RPMI7951 (cell line): ENCODE results near the gene CCDC107. TPM values are rescaled to one million over a fixed set of nuclear protein-coding genes. Genes with fewer than 3 reads are reported as not detected.

Experiments used
- DNase-seq: peaks from one replicate; pipeline ENCODE4 v3.0.0-alpha.2; 2012; ENCODE audit warnings: low read depth
- total RNA-seq: library from RNA; depleted of rRNA; stranded (reverse); fragments of >200 nt; shearing (Covaris generic); gene quantifications from 2 replicates; pipeline ENCODE4 v1.2.3, GENCODE V29; 2014

CCDC107 gene
- total RNA-seq, 1 experiment from 2014 or later = 18.1 TPM

DNA sequence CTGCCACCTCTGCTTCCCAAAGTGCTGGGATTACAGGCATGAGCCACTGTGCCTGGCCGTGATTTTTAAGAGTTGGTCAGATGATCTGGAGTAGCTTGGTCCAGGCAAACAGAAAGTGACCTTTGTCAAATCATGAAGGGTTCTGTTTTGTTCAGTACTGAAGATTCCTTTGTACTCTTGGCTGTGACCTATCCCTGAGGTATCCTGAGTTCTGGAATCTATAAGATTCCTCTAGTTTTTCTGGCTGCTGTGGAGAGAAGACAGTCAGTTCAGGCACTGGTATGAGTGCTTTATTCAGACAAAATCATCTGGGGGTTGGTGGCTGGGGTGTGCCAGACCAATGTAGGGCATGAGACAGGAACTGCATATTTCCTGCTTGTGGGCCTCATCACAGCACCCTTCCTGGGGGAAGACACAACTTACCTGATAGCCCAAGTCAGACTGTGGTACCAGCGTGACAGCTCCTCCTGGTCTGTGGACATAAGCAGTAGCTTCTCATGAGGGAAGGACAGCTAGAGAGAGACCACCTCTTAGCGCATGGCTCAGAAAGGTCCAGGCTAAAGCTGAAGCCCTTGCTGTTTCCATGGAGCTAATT, 3.8 kb downstream of the CCDC107 start:
- DNase-seq = no peak

DNA sequence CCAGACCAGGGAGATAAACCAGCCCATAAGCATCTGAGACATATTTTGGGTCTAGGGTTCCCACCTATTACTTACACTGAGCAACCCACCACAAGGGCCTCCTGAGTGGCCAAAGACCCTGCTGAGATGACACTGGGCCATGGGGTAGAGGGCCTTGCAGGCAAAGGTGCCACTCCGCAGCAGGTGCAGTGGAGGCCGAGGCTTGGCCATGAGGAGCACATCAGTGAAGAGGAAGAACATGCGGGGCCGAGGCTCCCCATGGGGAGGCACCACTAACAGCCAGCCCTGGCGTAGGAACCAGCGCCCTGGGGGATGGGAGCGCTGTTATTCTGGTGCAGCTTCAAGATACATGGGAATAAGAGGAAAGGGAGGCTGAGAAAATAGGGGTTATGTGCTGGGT, 4.3 kb downstream of the CCDC107 start:
- no peak for DNase-seq

GRCh38 chr9:35664531-35665470, 6.7 kb downstream of the CCDC107 start, which contains the start of gene ARHGEF39:
TSS of gene ARHGEF39 (minus strand) at chr9:35665195. CDS start at chr9:35665169, 26 bp downstream.
- DNase-seq = peak; percentile 82

GRCh38 chr9:35665471-35665818, 7.4 kb downstream of the CCDC107 start:
- no peak for DNase-seq

DNA sequence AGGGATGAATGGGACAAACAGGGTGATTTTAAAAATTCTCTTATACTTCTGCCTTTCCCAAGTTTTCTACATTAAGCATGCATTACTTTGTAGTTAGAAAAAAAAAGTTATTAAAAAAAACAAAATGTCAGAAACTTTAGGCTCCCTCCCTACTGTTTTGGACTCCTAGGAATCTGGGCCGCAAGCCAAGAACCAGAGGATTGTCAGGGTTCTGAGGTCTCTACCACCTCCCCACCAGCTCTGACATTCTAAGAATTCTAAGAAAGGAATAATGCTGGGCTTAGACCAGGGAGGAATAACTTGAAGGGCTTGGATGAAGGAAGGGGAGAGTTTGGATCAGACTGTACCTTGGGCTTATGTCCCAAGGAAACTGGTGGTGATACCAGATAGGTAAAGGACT, 8.0 kb downstream of the CCDC107 start:
- DNase-seq = no peak

DNA sequence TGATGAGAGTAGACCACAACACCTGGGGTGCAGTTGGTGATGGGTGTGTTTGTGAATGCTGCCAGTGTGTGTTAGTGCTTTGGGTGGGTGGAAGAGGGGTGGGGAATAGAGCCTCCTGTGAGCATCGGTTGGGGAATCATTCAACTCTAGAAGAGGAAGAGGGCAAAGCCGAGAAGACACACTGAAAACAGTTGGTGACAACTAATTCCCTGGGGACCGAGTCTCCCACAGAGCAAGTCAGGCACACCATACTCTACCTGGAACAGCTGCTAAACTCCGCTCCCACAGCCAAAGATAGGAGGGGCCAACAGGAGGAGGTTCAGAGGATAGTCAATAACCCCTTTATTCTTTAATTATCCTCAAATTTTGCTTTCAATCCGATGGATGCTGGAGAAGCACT, 8.5 kb downstream of the CCDC107 start:
- DNase-seq = no peak

- DNase-seq = no peak
These were observed 9.8 kb downstream of the CCDC107 start for GRCh38 chr9:35667939-35668338.

- peak; percentile 74 for DNase-seq
These were observed 11.4 kb downstream of the CCDC107 start for GRCh38 chr9:35669331-35670145.

DNA sequence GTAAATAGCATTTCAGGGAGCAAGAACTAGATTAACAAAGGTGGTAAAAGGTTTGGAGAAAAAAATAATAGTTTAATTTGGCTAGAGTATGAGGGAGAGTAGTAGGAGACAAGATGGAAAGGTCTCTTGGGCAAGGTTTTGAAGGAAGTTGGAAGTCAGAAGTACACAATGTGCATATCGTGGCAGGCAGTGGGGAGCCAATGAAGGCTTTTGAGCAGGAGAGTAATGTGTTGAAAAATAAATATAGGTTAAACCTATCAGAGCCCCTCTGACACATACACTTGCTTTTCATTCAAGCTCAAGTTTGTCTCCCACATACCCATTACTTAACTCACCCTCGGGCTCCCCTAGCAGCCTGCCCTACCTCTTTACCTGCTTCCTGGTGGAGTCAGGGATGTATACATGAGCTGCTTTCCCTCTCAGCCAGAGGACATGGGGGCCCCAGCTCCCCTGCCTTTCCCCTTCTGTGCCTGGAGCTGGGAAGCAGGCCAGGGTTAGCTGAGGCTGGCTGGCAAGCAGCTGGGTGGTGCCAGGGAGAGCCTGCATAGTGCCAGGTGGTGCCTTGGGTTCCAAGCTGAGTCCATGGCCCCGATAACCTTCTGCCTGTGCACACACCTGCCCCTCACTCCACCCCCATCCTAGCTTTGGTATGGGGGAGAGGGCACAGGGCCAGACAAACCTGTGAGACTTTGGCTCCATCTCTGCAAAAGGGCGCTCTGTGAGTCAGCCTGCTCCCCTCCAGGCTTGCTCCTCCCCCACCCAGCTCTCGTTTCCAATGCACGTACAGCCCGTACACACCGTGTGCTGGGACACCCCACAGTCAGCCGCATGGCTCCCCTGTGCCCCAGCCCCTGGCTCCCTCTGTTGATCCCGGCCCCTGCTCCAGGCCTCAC, 15.3 kb downstream of the CCDC107 start, which contains the start of gene CA9:
TSS of gene CA9 (plus strand) at position 797 of the 893 bp plus-strand sequence. CDS start at position 829, 32 bp downstream.
- DNase-seq = peak; percentile 61

DNA sequence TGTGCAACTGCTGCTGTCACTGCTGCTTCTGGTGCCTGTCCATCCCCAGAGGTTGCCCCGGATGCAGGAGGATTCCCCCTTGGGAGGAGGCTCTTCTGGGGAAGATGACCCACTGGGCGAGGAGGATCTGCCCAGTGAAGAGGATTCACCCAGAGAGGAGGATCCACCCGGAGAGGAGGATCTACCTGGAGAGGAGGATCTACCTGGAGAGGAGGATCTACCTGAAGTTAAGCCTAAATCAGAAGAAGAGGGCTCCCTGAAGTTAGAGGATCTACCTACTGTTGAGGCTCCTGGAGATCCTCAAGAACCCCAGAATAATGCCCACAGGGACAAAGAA, 15.9 kb downstream of the CCDC107 start:
- DNase-seq = no peak

GRCh38 chr9:35675204-35675603, 17.1 kb downstream of the CCDC107 start:
- DNase-seq = no peak

DNA sequence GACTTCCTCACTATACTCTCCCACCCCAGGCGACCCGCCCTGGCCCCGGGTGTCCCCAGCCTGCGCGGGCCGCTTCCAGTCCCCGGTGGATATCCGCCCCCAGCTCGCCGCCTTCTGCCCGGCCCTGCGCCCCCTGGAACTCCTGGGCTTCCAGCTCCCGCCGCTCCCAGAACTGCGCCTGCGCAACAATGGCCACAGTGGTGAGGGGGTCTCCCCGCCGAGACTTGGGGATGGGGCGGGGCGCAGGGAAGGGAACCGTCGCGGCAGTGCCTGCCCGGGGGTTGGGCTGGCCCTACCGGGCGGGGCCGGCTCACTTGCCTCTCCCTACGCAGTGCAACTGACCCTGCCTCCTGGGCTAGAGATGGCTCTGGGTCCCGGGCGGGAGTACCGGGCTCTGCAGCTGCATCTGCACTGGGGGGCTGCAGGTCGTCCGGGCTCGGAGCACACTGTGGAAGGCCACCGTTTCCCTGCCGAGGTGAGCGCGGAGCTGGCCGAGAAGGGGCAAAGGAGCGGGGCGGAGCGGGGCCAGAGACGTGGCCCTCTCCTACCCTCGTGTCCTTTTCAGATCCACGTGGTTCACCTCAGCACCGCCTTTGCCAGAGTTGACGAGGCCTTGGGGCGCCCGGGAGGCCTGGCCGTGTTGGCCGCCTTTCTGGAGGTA, 17.8 kb downstream of the CCDC107 start:
- DNase-seq = no peak

GRCh38 chr9:35679091-35679490, 21.0 kb downstream of the CCDC107 start:
- DNase-seq = no peak

GRCh38 chr9:35679766-35680330, 21.8 kb downstream of the CCDC107 start:
- no peak for DNase-seq

DNA sequence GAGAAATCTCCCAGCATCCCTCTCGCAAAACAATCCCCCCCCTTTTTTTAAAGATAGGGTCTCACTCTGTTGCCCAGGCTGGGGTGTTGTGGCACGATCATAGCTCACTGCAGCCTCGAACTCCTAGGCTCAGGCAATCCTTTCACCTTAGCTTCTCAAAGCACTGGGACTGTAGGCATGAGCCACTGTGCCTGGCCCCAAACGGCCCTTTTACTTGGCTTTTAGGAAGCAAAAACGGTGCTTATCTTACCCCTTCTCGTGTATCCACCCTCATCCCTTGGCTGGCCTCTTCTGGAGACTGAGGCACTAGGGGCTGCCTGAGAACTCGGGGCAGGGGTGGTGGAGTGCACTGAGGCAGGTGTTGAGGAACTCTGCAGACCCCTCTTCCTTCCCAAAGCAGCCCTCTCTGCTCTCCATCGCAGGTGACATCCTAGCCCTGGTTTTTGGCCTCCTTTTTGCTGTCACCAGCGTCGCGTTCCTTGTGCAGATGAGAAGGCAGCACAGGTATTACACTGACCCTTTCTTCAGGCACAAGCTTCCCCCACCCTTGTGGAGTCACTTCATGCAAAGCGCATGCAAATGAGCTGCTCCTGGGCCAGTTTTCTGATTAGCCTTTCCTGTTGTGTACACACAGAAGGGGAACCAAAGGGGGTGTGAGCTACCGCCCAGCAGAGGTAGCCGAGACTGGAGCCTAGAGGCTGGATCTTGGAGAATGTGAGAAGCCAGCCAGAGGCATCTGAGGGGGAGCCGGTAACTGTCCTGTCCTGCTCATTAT, 22.4 kb downstream of the CCDC107 start:
- DNase-seq = no peak

DNA sequence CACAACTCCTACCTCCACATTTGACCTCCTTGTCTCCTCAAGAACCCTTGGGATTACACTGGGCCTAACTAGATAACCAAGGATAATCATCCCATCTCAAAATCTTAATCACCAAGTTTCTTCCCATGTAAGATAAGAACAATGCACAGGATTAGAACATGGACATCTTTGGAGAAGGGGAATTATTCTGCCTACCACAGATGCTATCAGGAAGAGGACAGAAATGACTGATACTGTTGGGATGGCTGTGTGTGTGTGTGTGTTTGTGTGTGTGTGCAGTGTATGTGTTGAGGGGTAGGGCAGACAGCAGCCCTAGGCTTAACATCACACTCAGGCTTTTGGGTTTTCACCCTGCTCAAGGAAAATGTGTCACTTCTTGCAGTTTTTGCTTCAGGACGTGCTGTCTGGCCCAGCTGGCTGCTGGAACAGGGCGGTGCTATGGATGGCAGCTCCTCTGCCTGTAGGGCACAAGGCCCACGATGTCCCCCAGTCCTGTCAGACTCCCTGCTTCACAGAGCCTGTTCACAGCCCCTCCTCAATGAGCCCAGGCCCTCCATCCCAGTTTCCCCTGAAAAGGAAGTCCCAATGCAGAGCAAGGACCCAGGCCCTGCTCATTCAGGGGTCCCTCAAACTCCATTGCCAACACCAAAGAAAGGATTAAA, 23.4 kb downstream of the CCDC107 start:
- no peak for DNase-seq

DNA sequence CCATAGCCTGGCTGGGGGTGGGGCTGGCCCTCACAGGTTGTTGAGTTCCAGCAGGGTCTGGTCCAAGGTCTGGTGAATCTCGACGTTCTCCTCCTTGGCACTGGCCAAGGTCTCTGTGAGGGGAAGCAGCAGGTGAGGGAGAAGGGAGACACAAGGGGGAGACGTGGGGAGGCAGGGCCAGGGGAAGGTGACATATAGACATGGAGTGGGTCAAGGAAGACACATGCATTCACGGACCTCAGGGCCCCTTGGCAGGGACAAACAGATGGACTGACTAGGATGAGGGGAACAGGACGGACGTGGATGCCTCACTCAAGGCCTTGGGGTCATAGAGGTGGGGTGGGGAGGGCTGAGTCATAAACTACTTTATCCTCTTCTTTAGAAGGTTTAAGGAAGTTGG, 24.0 kb downstream of the CCDC107 start:
- DNase-seq = no peak

- no peak for DNase-seq
These were observed 24.6 kb downstream of the CCDC107 start for GRCh38 chr9:35682520-35683315.
